ENCODE data around the gene ADGRF4. TPM values are rescaled to one million over a fixed set of nuclear protein-coding genes. Genes with fewer than 3 reads are reported as not detected.
A peak's percentile ranks its signal among the peaks of the same experiment; 100 is the strongest.

Gene ADGRF4
- total and polyA plus RNA-seq, 9 of the 15 experiments (the other 6 are each of a cell fraction or from before 2014, with no cell fraction given), result not detected

DNA sequence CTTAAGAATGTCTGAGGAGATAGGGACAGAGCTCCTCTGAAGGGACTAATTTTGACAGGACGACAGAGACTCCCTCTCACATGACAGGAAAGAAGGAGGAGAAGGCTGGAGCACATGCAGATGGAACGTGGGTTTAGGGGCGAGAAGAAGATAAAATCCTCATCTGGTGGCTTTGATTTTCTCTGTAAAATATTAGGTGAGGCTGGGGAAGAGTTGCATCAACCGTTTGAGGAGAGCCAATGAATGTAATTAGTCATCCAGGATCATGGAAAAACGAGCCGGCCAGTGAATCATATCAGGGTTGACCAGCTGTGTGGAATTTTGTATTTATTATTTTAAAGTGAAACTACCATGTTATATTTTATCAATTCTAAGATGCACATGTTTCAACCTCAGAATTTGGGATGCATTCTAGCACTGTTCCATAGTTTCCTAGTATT, 46.9 kb upstream of the ADGRF4 start:
- Histone ChIP-seq H3K9me3 (replicated peaks; ENCODE audit: control insufficient read depth, insufficient read depth, low read depth, low read length) (no peaks in the 10 kb centered on the region), H3K4me2 (ENCODE audit: insufficient read depth, low read length) (peak overlapping the region; percentile 7; the same call in 1 of the 2 replicates), H2AFZ (ENCODE audit: low read depth, low read length) (peak overlapping the region; percentile 65), H3K4me1 (replicated peaks in 1 of 2; ENCODE audit: control insufficient read depth in 2 of 2, insufficient read depth in 2 of 2, low read length in 2 of 2) (peaks cover 5 to 28% of the 10 kb centered on the region in 2 experiments; a peak in 3 of 5 replicates), H3K27me3 (ENCODE audit: control insufficient read depth in 2 of 2, insufficient read depth in 2 of 2, low read length in 2 of 2) (no peaks in the 10 kb centered on the region), H4K20me1 (replicated peaks; ENCODE audit: control insufficient read depth, insufficient read depth, low read length) (no peaks in the 10 kb centered on the region), H3K27ac (ENCODE audit: extremely low read depth, low read depth, low read length) (no peak overlapping the region), H3K36me3 (ENCODE audit: control insufficient read depth, insufficient read depth, low read length) (no peaks in the 10 kb centered on the region; the same call in 2 of the 3 replicates), H3K79me2 (ENCODE audit: control insufficient read depth, insufficient read depth, low read length) (no peaks in the 10 kb centered on the region), H3K9me1 (ENCODE audit: control insufficient read depth, insufficient read depth, low read length) (no peaks in the 10 kb centered on the region), H3K4me3 (no peak overlapping the region), H3K9ac (ENCODE audit: insufficient read depth in 1 of 2, low read depth in 2 of 2, low read length in 2 of 2) (no peak overlapping the region)
- FAIRE-seq (no peak), ATAC-seq (no peak; the same call in 1 of the 3 replicates), DNase-seq (ENCODE audit: extremely low read depth in 1 of 4, low spot score in 3 of 4) (no peak)
- intact Hi-C loops (cut with micrococcal nuclease), result no loop called here
- ChIA-PET POLR2A (interaction anchor here (0.5 to 1.4 kb wide), 2 partner anchors 20 to 243 kb away, joined by 3 read pairs; no protein-coding TSS in a partner anchor), CTCF (ENCODE audit: low intra/inter-chr PET ratio) (no interaction called here)
- WGBS (ENCODE audit: insufficient coverage, low coverage, missing lambda C conversion rate), result 6% methylated on average over 6 of the region's 6 CpGs
- TF ChIP-seq RBM14 (IDR thresholded peaks at IDR 0.05; ENCODE audit: borderline replicate concordance, insufficient read depth, low read depth, low read length), result no peak
- no peak for TF ChIP-seq ZNF41 (CRISPR knock-in tag; conservative IDR thresholded peaks at IDR 0.05)
- TF ChIP-seq SMAD4 (CRISPR knock-in tag; conservative IDR thresholded peaks at IDR 0.05), result 0 out of 2 replicates have a peak, but pooled peaks have one; percentile 15
- TF ChIP-seq MGA (IDR thresholded peaks at IDR 0.05), result peak; percentile 61; the same call in 1 of the 2 replicates
- peak; percentile 68 for TF ChIP-seq FOSL1 (tag; conservative IDR thresholded peaks at IDR 0.05)
- in situ Hi-C loops (cut with MboI), result no loop called here
- no TSS peak for BruUV-seq (replicated peaks)

Measured in K562 (cell line).